Superior temporal gyrus (tissue), 1 donor: ENCODE data around the gene GANAB.
"Not testable (repeated sequence)": the region's sequence is repeated elsewhere in the genome, so short reads cannot be mapped to it uniquely, and the experiment has no call there.

Source experiments
- DNase-seq: peaks from one replicate; pipeline ENCODE4 v3.0.0-alpha.2; 2016; ENCODE audit errors: extremely low spot score

Gene GANAB

DNA sequence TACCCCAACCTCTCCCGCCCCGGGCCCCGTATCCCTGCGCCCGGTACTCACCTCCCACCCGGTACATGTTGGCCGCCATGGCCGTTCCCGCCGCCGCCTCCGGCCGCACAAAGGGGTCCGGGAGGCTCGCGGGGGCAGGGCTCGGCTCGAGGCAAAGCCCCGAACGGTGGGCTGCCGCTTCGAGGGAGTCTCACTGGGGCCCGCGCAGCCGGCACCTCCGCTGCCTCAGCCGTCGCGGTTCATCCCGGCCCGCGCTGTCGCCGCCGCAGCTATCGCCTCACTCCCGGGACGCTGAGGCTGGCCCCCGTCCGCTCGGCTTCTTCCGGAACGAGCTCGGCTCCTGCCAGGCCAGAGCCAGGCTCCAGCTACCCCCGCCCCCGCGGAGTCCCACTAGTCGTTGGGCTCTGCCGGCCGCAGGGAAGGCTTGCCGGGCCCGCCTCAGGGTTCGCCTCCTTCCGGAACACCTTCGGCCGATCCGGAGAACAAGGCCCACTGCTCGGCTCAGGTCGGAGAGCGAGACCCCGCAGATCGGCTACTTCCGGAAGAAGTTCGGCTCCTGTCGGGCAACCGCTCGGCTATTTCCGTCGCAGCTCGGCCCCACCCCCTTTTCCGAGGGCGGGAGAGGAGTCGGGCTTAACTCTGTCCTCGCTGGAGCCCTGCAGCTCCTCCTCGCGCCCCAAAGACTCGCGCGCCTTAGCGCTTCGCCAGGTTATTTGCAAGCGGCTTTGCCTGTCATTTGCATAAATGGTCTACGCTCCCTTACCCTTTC lies 44.9 kb downstream of the GANAB start, which contains the start of gene MTA2:
MTA2 (minus strand) TSS at position 494 of the 769 bp plus-strand sequence; CDS start at position 79, 415 bp downstream.
- peak; percentile 99 for DNase-seq

DNA sequence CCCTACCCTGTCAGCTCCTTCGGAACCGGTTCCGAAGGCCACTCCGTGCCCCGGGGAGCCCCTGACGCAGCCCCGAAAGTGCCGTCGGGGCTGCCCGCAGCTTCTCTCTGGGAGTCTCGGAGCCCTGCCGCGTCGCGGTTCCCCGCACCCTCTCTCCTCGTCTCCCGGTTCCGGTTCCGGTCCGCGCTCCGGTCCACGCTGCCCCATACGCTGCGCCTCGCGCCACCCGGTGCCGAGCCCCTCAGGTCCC lies 45.4 kb downstream of the GANAB start:
- no peak for DNase-seq

DNA sequence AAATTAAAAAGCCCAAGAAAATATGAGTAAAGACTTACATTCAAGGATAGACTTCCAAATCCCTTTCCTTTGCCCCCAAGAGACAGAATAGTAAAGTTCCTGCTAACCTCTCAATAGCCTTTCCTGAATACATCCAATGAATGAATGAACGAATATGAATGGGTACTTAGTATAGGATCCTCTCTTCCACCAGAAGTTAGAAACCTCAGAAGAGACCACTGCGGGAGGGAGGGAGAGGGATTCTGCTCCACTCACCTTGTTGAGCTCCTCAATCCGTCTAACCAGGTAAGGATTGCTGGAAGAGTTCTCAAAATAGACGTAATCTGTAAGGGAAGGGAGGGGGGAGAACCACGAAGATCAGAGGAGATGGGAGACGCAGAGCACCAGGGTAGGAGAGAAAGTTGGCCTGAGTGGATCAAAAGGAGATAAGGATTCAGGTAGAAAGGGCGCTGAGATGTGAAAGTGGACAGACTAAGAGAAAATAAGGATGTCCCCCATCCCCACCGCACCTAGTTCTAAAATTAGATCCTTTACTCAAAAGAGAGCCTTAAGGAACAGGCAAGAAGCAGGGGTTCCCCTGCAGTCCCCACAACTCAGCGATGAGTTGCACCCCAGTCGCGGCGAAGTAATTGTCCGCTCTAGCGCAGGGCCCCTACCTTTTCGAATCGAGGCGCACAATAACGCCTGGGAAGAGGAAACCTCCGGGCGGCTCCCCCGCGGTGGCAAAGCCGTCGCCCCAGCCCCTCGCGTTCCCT lies 45.9 kb downstream of the GANAB start:
- DNase-seq: peak; percentile 13

DNA sequence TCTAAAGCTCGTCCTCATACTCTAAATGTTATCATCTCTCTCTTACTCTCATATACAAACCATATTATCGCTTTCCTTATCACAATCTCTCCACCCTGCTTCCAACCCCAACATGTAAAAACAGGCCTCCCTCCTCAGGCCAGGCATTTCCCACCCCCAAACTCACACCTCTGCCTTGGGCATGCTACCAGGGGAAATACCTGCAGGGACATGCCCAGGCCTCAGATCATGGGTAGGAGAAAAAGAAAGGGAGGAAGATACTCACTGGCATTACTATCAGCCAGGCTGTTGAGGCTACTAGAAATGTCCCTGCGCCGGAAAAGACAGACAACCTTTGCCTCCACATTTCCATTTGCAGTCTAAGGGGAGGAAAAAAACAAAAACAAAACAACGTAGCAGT lies 46.5 kb downstream of the GANAB start:
- no peak for DNase-seq

DNA sequence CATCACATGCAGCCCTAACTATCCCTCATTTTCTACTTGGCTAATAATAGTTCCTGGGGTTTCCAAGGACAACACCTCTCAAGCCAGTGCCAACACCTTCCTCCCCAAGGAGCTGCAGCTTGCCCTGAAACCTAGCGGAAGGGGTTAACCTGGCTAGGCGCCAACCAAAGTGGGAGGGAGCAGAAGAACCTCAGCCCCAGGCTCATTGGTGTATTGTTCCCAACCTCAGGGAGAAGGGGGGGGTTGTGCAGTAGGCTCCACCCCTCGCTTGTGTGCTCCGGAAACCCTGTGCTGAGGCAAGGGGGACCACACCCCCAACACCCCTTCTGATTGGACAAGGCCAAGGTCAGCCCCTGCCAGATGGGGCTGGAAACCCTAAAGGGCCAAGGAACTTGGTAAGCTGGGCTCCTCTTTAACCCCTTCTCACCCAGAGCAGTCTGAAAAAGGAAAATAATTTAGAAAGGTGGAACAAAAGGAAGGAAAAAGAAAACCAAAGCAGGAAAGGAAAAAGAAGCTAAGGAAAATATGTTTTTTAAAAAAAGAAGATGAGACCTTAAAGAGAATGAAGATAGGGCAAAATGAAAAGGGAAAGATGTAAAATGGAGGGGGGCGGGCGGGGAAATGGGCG lies 47.2 kb downstream of the GANAB start:
- DNase-seq: peak; percentile 91

DNA sequence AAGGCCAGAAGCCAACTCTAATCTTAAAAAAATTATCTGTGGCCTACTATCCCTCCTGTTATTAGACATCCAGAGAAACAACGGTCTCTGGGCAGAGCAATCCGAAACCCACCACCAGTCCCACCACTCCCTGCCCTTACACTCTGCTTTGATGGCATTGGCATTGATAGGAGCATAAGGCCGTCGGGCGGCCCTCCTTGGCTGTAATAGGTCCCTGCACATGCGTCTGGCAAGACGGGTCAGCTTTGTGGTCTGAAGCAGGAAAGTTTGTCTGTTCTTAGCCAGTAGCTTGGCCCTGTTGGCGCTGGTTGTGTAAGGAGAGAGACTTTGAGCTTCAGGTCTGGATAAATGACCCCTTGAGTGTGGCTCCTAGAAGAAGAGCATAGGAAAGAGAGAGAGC lies 51.3 kb downstream of the GANAB start:
- no peak for DNase-seq

DNA sequence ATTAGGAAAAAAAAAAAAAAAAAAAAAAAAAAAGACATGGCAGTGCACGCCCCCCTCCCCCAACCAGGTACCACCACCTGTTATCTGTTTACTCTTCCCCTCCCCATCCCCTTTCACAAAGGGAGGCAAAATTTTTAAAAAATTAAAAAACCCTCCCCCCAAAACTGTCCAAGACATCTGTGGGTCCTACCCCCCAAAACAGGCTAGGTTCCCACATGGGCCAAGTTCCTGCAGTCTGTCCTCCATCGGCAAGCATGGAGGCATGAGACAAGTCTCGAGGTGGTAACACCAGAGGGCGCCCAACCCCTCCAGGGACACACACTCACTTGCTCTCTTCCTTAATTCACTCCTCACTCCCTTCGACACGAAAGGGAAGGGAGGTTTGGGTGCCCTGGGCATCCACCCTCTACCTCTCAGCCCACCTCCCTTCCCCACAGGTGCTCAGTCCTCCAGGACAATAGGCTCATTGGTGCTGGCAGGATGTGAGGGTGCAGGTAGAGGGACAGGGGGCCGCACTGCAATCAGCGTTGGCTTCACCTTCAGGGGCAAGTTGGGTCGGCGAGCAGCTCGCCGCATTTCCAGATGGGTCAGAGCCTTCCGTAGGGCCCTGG lies 52.9 kb downstream of the GANAB start:
- peak; percentile 76 for DNase-seq

DNA sequence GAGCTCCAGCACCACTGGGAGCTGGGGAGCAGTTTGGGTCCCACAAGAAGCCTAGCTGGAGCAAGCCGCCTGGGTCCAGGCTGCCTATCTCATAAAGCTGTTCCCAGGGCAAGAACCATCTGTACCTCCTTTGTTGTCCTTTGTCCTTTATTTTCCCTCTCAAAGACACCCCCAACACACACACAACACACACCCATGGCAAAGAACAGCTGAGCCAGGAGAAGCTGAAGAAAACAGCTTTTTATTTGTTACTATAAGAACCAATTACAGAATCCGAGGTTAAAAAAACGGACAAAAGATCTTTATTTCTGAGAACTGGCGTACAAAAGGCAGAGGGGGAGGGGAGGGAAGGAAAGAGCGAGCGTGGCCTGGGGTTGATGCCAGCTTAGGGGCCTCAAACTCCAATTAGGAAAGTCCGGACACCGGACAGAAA lies 53.4 kb downstream of the GANAB start:
- DNase-seq: peak; percentile 80

DNA sequence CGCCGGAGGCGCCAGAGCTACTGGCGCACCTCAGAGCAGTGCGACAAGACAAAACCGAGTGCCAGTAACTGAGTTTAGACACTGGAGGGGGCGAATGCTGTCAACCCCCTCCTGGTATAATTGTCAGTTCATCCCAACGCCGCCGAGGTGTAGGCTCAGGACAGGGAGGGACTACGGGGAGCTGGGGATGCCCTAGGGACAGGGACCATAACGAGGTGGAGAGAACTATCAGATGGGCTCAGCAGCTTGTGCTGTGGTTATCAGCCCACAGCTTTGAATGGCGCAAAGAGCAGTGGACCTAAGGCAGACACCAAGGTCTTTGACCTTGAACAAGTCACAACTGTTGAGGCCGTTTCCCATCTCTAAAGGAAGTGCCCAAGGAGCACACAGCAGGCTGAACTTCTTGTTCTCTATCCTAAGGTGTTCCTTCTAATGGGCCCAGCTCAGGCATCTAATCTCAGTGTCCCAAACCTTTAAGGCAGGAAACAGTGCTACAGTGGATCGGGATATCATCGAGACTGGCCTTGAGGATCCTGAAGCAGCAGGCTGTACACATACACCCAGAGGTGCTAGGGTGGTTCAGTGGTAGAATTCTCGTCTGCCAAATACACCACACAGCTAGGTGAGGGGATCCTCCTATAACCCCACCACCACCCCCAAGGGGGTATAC lies 54.1 kb downstream of the GANAB start:
- peak; percentile 56 for DNase-seq

DNA sequence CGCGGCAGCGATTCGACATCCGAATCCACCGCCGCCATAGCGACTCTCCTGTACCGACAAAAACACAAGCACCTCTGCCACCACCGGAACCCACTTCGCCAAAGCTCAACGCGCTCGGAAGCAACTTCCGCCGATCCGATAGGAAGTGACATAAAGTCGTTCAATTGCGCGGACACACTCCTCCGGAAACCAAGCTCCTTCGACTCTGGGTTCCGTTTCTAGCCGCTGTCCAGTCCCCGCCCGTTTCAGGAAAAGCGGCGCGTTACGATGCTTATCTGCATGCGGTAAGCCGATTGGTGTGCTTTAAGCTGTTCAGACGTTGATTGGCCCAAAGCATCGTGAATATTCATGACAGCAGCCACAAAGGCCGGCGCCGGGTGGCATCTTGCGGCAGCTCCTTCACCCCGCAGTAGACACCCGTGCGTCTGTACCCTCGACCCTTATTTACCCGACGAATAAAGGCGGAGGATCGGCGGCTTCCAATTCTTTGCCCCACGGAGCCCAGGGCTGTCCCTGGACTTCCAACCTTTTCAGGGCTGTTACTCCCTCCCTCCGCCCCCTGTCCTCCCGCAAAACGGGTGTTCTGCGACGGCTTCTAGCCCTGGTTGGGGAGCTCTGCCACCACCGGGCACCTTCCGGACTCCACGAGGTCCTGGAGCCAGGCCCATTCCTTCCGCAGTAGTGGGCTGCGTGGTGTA lies 54.8 kb downstream of the GANAB start, which contains the start of gene TUT1:
TUT1 (minus strand) TSS at position 76 of the 698 bp plus-strand sequence; CDS start at position 38, 38 bp downstream.
- peak; percentile 100 for DNase-seq

DNA sequence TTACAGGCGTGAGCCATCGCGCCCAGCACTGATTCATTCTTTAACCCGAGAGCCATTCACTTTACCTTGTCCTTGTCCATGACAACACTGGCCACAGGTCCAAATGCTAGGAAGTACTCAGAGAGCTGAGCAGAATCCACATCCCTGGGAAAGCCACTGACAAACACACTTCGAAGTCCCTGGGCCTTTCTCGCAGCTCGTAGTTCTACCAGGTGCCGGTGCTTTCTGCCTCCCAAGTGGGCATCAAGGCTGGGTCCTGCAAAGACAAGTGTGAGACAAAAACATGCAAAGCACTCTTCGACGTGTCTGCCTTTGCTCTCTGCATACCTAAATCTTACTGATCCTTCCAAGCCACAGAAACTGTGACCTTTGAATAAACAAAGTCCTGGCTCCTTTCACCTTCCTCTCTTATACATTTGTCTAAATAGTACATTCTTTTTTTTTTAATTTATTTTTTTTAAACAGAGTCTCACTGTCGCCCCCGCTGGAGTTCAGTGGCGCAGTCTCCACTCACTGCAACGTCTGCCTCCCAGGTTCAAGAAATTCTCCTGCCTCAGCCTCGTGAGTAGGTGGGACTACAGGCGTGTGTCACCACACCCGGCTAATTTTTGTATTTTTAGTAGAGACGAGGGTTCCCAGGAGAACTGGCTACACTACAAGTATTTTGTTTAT lies 57.3 kb downstream of the GANAB start:
- no peak for DNase-seq

DNA sequence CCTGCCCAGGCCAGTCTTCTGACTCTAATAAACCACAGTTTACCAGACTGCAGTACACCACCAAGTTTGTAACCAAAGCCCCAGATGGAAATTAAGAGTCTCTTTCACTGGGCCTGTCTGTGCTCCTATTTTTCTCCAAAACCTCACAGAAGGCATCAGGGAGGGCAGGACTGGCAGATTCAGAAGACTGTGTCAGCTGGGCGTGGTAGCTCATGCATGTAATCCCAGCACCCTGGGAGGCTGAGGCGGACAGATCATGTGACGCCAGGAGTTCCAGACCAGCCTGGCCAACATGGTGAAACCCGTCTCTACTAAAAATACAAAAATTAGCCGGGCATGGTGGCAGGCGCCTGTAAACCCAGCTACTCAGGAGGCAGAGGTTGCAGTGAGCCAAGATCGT lies 61.1 kb downstream of the GANAB start:
- DNase-seq: not testable (repeated sequence)

DNA sequence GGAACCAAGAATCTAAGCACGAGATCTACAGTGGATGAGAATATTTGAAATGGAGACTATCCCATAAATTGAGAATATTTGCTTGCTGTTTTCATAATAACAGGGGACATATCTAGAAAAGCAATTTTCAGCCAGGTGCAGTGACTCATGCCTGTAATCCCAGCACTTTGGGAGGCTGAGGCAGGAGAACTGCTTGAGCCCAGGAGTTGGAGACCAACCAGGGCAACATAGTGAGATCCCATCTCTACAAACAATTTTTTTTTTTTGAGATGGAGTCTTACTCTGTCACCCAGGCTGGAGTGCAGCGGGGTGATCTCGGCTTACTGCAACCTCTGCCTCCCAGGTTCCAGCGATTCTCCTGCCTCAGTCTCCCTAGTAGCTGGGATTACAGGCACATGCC lies 64.7 kb downstream of the GANAB start:
- not testable (repeated sequence) for DNase-seq

DNA sequence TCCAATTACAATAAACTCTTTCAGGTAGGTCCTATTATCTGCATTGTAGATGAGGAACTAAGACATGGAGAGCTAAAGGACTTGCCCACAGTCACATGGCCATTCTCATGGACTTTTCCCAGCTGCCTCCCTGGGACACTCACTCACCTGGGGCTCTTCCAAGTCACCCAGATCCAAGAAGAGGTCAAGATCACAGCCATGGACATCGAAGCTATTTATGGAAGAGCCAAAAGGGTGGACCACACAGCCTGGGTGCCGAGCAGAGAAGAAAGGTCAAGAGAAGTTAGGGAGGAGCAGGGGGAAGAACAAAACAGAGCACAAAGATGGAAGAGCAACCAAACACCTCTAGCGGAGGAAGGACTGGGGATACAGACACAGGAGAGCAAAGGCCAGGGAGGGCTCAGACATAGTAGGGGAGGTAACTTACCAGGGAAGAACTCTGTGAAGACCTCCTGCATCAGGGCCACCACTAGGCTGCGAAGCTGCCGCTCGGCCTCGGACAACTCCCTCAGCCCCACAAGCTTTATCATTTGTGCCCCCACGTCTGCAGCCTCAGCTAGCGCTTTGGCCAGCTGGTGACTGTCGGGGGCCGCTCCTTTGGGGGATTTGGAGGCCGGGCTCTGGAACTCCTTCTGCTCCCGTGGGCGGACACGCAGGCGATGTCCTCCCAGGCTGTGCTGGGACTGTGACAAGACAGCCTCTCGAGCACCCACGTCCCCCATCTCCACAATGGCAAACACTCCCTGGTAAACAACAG lies 65.3 kb downstream of the GANAB start:
- DNase-seq: no peak

DNA sequence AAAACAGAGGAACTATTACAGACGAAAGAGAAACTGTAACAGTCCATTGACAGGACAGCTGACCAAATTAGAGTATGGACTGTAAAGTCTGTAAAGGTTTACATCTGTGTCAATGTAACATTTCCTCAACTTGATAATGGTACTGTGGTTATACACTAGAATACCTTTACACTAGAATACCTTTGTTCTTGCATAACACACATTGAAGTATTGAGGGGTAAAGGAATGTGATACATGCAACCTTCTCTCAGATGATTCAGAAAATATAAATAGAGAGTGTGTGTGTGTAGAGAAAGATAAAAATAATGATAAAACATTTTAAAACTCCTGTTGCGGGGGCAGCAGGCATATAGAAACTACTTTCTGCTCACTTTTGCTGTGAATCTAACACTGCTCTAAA lies 67.2 kb downstream of the GANAB start:
- DNase-seq: peak; percentile 30

DNA sequence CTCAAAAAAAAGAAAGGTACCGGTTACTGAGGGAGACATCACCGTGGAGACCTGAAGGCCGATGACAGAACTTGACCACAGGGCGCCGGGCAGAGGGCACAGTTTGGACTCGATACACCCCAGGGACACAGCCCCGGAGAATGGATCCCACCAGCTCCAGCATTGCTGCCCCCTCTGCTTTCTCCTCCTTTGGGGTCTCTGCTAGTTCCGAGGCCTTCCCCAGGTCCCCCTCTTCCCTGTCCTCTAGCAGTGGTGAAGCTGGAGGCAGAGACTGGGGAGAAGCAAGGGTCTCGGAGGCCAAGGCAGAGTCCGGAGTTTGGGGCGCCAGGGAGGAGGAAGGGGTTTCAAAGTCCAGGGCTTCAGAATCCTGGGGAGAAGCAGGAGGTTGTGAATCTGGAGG lies 67.9 kb downstream of the GANAB start:
- DNase-seq: no peak

DNA sequence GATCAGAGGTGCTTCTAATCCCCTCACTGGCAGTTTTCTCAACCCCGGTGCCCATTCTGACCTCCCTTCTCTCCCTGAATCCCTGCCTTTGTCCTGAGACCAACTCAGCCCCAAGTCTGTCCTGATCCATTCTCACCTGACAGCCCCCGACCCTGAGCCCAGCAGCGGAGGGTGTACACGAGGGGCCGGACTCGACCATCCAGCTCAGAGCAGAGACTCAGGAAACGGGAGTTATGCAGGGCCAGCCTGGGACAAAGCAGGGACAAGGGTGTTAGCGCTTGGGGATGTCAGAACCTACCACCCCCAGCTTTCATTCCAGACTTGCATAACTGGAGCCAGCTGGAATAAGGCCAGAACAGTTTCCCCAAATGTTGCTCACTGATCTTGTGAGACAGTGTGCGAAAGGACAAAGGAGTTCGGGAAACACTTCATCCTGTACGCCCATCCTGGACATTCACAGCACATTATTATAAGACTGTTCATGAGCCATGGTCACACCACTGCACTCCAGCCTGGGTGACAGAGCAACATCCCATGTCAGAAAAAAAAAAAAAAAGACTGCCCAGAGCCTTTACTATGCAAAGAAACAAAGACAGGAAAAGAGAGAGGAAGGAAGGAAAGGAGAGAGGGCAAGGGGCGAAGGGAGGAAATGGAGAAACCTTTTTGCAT lies 69.2 kb downstream of the GANAB start:
- no peak for DNase-seq

DNA sequence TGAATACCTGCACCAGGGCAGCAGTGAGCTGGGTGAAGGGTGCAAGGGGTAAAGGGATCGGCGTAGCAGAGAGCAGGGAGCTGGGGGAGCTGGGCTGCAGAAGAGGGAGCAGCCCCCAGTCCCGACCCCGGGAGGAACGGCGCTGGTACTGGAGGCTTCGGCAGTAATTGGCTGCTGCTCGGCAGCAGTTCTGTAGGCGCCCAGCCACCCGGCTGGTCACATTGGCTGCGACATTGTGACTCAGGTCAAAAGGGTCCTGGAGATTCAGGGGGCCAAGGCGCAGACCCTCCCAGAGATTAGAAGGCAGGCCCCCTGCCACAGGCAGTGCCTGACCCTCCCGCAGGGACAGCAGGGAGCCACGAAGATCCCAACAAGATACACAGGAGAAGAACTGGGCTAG lies 70.6 kb downstream of the GANAB start:
- DNase-seq: no peak

DNA sequence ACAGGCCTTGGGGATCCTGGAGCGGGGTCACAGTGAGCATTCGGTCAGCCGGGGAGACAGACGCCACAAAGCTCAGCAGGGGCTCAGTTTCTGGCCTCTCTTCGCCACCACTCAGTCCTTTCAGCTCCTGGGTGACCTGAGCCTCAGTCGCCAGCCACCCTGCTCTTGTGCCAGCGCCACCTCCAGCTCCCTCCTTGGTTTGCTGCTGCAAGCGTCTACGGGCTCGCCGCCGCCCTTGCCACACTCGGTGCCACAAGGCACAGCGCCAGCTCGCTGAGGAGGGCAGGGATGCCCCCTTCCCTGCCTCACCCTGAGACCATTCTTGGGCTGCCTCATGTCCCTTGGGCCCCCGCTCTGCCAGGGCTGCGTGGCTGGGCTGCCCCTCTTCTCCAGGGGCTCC lies 71.3 kb downstream of the GANAB start:
- no peak for DNase-seq
